ENCODE results near the gene SYCP2L. TPM values are rescaled to one million over a fixed set of nuclear protein-coding genes. Genes with fewer than 3 reads are reported as not detected.
"Not testable (repeated sequence)": the region's sequence is repeated elsewhere in the genome, so short reads cannot be mapped to it uniquely, and the experiment has no call there.

SYCP2L gene
- total and polyA plus RNA-seq, 2 experiments from 2014 or later = 0.13 TPM; not detected in 1

DNA sequence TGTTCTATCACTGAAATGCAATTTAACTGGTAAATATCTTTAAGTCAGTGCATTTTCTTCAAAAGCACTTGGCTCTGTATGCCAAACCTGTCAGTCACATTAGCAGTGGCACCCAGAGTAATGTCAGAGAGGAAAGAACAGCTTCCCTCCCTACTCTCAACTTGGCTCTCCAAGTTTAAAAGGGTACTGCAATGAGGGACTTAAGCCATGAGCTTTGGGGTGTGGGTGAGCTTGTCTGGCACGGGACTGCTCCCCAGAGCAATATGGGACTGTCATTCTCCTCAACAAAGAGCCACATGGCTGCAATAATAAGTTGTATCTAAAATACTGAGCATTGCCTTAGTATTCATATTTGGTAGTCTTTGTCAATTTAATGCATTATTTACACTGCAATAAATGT, 9.0 kb upstream of the SYCP2L start:
- TF ChIP-seq EZH2phosphoT487 (IDR thresholded peaks at IDR 0.05; ENCODE audit: insufficient read depth, low read depth) (no peak), EZH2 (IDR thresholded peaks at IDR 0.05; ENCODE audit: insufficient read depth, poor library complexity, severe bottlenecking) (no peak)
- Histone ChIP-seq H4K20me1 (ENCODE audit: insufficient read depth) (no peaks in the 10 kb centered on the region), H3K27me3 (replicated peaks; ENCODE audit: insufficient read depth) (peaks cover 14% of the 10 kb centered on the region; the same call in 1 of the 2 replicates), H3K9me2 (ENCODE audit: insufficient read depth) (no peaks in the 10 kb centered on the region), H3K9me3 (ENCODE audit: low read depth) (no peaks in the 10 kb centered on the region), H2AFZ (no peak overlapping the region), H3K4me1 (ENCODE audit: insufficient read depth) (no peaks in the 10 kb centered on the region), H3K4me3 (no peak overlapping the region), H3F3A (ENCODE audit: insufficient read depth) (no peaks in the 10 kb centered on the region), H3K9ac (no peak overlapping the region), H3K79me2 (ENCODE audit: insufficient read depth) (no peaks in the 10 kb centered on the region), H3K36me3 (ENCODE audit: low read depth) (no peaks in the 10 kb centered on the region), H3K4me2 (ENCODE audit: unreplicated experiment) (no peak overlapping the region), H3K27ac (no peak overlapping the region)
- no peak for DNase-seq
- in situ Hi-C loops (cut with MboI) = no loop called here
- WGBS, 2 experiments (ENCODE audit: low coverage in 1 of 2, low lambda C conversion rate in 2 of 2, missing lambda C conversion rate in 2 of 2) = 56 to 82% methylated on average over 1 of the region's 1 CpG

DNA sequence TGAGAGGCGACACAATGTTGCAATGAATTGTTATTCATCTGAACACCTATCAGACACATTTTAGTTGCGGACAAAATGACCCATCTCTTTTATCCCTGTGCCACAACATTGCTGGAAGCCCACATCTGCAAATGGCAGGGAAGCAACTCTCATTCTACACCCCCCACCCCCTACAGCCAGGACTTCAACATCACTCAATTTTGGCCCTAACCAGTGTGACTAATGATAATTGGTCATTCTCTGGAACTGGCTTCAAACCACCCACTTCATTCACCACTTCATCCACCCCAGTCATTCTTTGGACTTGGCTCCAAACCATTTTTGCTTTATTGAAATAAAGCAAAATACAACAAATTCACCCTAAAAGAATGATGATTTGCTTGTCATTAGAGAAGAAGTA, 6.5 kb upstream of the SYCP2L start:
- no peaks in the 10 kb centered on the region for H3K9me2 ChIP-seq (ENCODE audit: insufficient read depth)
- no peak overlapping the region for H3K27ac ChIP-seq
- H3F3A ChIP-seq (ENCODE audit: insufficient read depth) = no peaks in the 10 kb centered on the region
- DNase-seq = peak; percentile 8
- H3K4me3 ChIP-seq = no peak overlapping the region
- H3K36me3 ChIP-seq (ENCODE audit: low read depth) = no peaks in the 10 kb centered on the region
- peaks cover 37% of the 10 kb centered on the region for H3K27me3 ChIP-seq (replicated peaks; ENCODE audit: insufficient read depth)
- TF ChIP-seq EZH2 (IDR thresholded peaks at IDR 0.05; ENCODE audit: insufficient read depth, poor library complexity, severe bottlenecking) = no peak
- no peak for TF ChIP-seq EZH2phosphoT487 (IDR thresholded peaks at IDR 0.05; ENCODE audit: insufficient read depth, low read depth)
- H4K20me1 ChIP-seq (ENCODE audit: insufficient read depth) = no peaks in the 10 kb centered on the region
- no peaks in the 10 kb centered on the region for H3K9me3 ChIP-seq (ENCODE audit: low read depth)
- no peak overlapping the region for H3K9ac ChIP-seq
- H3K79me2 ChIP-seq (ENCODE audit: insufficient read depth) = no peaks in the 10 kb centered on the region
- no peak overlapping the region for H2AFZ ChIP-seq
- in situ Hi-C loops (cut with MboI) = no loop called here
- 66 to 75% methylated on average over 2 of the region's 2 CpGs for WGBS, 2 experiments (ENCODE audit: low coverage in 1 of 2, low lambda C conversion rate in 2 of 2, missing lambda C conversion rate in 2 of 2)
- no peaks in the 10 kb centered on the region for H3K4me1 ChIP-seq (ENCODE audit: insufficient read depth)
- no peak overlapping the region for H3K4me2 ChIP-seq (ENCODE audit: unreplicated experiment)

DNA sequence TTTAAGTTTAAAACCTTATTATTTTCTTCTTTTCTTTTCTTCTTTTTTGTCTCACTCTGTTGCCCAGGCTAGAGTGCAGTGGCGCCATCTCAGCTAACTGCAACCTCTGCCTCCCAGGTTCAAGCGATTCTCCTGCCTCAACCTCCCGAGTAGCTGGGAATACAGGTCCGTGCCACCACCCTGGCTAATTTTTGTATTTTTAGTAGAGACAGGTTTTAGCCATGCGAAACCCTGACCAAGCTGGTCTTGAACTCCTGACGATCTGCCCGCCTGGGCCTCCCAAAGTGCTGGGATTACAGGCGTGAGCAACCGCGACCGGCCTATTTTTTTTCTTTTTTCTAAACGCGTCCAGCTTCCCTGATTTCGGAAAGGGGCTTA, 4.6 kb upstream of the SYCP2L start:
- in situ Hi-C loops (cut with MboI); H3F3A ChIP-seq (ENCODE audit: insufficient read depth); H3K4me3 ChIP-seq; H3K36me3 ChIP-seq (ENCODE audit: low read depth); H3K9me2 ChIP-seq (ENCODE audit: insufficient read depth); H3K4me1 ChIP-seq (ENCODE audit: insufficient read depth); H3K4me2 ChIP-seq (ENCODE audit: unreplicated experiment); H3K27ac ChIP-seq; H2AFZ ChIP-seq; H3K9ac ChIP-seq; DNase-seq; H3K9me3 ChIP-seq (ENCODE audit: low read depth); H4K20me1 ChIP-seq (ENCODE audit: insufficient read depth); H3K79me2 ChIP-seq (ENCODE audit: insufficient read depth): not testable (repeated sequence)
- H3K27me3 ChIP-seq (replicated peaks; ENCODE audit: insufficient read depth) = peaks cover 56% of the 10 kb centered on the region
- WGBS, 2 experiments (ENCODE audit: low coverage in 1 of 2, low lambda C conversion rate in 2 of 2, missing lambda C conversion rate in 2 of 2) = 30 to 32% methylated on average over 14 of the region's 14 CpGs

DNA sequence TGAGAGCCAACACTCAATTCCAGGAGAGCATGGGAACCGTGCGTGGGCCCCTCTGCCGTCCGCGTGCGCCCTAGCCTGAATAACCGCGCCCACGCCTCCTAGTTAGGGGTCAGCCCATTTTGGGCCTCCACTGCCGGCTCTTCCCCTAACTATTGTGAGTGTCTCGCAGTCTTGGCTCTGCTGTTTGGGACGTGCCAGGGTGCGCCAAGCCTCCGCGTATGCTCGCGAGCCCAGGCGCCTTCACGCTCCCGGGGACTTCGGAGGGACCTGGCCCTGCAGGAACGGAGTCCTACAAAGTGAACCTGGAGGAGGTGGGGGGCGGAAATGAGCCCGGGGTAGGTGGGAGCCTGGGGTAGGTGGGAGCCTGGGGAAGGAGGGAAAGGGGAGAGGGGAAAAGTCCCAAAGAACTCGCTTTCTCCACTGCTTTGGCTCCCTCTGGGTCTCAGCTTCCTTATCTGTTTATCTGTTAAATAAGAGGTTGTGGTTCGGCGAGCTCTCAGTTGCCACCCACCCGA, 4.1 kb upstream of the SYCP2L start:
- H2AFZ ChIP-seq = no peak overlapping the region
- H3K4me2 ChIP-seq (ENCODE audit: unreplicated experiment) = no peak overlapping the region
- H3K27me3 ChIP-seq (replicated peaks; ENCODE audit: insufficient read depth) = peaks cover 61% of the 10 kb centered on the region
- TF ChIP-seq EZH2 (IDR thresholded peaks at IDR 0.05; ENCODE audit: insufficient read depth, poor library complexity, severe bottlenecking) = no peak
- TF ChIP-seq EZH2phosphoT487 (IDR thresholded peaks at IDR 0.05; ENCODE audit: insufficient read depth, low read depth) = no peak
- H3K36me3 ChIP-seq (ENCODE audit: low read depth) = no peaks in the 10 kb centered on the region
- H4K20me1 ChIP-seq (ENCODE audit: insufficient read depth) = no peaks in the 10 kb centered on the region
- H3F3A ChIP-seq (ENCODE audit: insufficient read depth) = no peaks in the 10 kb centered on the region
- H3K79me2 ChIP-seq (ENCODE audit: insufficient read depth) = no peaks in the 10 kb centered on the region
- no peaks in the 10 kb centered on the region for H3K9me3 ChIP-seq (ENCODE audit: low read depth)
- DNase-seq = no peak
- no peak overlapping the region for H3K27ac ChIP-seq
- in situ Hi-C loops (cut with MboI) = no loop called here
- 12 to 16% methylated on average over 22 to 28 of the region's 28 CpGs for WGBS, 2 experiments (ENCODE audit: low coverage in 1 of 2, low lambda C conversion rate in 2 of 2, missing lambda C conversion rate in 2 of 2)
- H3K4me1 ChIP-seq (ENCODE audit: insufficient read depth) = no peaks in the 10 kb centered on the region
- no peak overlapping the region for H3K9ac ChIP-seq
- H3K4me3 ChIP-seq = no peak overlapping the region
- no peaks in the 10 kb centered on the region for H3K9me2 ChIP-seq (ENCODE audit: insufficient read depth)
